HepG2 (cell line): ENCODE data around the gene ZFPM1. TPM values are rescaled to one million over a fixed set of nuclear protein-coding genes. Genes with fewer than 3 reads are reported as not detected.

ENCODE experiments used
- BCL6 ChIP-seq: IDR thresholded peaks from 2 replicates; pipeline ENCODE4 v1.6.1; 2016; ENCODE audit warnings: missing genetic modification reagents, missing compliant biosample characterization
- DBP ChIP-seq: sonication (generic); formaldehyde crosslinking; IDR thresholded peaks from 2 replicates; pipeline ENCODE4 v1.4.0; 2020; ENCODE audit warnings: missing genetic modification reagents; ENCODE audit errors: not compliant biosample characterization
- ESRRA ChIP-seq: sonication (generic); formaldehyde crosslinking; IDR thresholded peaks from 2 replicates; pipeline ENCODE4 v1.5.1; 2020; ENCODE audit warnings: mild to moderate bottlenecking, low read depth, missing genetic modification reagents
- GZF1 ChIP-seq: sonication (generic); formaldehyde crosslinking; IDR thresholded peaks from 2 replicates; pipeline ENCODE4 v1.5.1; 2020; ENCODE audit warnings: mild to moderate bottlenecking, missing genetic modification reagents
- MAFK ChIP-seq, 2 experiments: IDR thresholded peaks in 1 of 2; conservative IDR thresholded peaks in 1 of 2; 2 replicates each; pipeline ENCODE4 v1.6.1; 2011; ENCODE audit warnings: improper control_type of control experiment in 2 of 2, low read length in 2 of 2
- MBD4 ChIP-seq: IDR thresholded peaks from 2 replicates; pipeline ENCODE4 v1.6.1; 2012; ENCODE audit warnings: low read length, inconsistent platforms, borderline replicate concordance
- PRMT3 ChIP-seq: sonication (generic); formaldehyde crosslinking; IDR thresholded peaks from 2 replicates; pipeline ENCODE4 v1.8.1; 2022; ENCODE audit warnings: low read depth, mild to moderate bottlenecking, moderate library complexity, missing genetic modification reagents, borderline replicate concordance
- SNAPC4 ChIP-seq: sonication (generic); formaldehyde crosslinking; IDR thresholded peaks from 2 replicates; pipeline ENCODE4 v1.4.0; 2020; ENCODE audit warnings: mild to moderate bottlenecking, missing genetic modification reagents
- TAF15 ChIP-seq: fragments of 200-400 bp; formaldehyde crosslinking; IDR thresholded peaks from one replicate; pipeline ENCODE4 v1.6.1; 2018; ENCODE audit warnings: mild to moderate bottlenecking, low read depth, low read length; ENCODE audit not compliant: poor library complexity, severe bottlenecking
- U2AF2 ChIP-seq: fragments of 200-400 bp; formaldehyde crosslinking; IDR thresholded peaks from 2 replicates; pipeline ENCODE4 v1.6.1; 2017; ENCODE audit warnings: low read depth, mild to moderate bottlenecking, low read length
- ZBTB20 ChIP-seq: sonication (generic); formaldehyde crosslinking; IDR thresholded peaks from 2 replicates; pipeline ENCODE4 v1.8.1; 2023; ENCODE audit warnings: missing genetic modification reagents, low read depth, mild to moderate bottlenecking, borderline replicate concordance
- ZFP41 ChIP-seq: sonication (generic); formaldehyde crosslinking; IDR thresholded peaks from 2 replicates; pipeline ENCODE4 v1.4.0; 2020; ENCODE audit warnings: mild to moderate bottlenecking, missing genetic modification reagents, borderline replicate concordance
- ZZZ3 ChIP-seq: sonication (generic); formaldehyde crosslinking; IDR thresholded peaks from 2 replicates; pipeline ENCODE4 v1.4.0; 2020; ENCODE audit warnings: missing genetic modification reagents, mild to moderate bottlenecking, borderline replicate concordance
- polyA plus RNA-seq, 8 experiments: library from polyadenylated mRNA; depleted of rRNA in 3 of 8; stranded (reverse) in 7 of 8; unstranded in 1 of 8; fragments of >200 nt; fragmentation: Illumina TruSeq in 4 of 8; extraction: Trizol in 4 of 8; gene quantifications; 2 replicates each; pipeline versions ENCODE4 v1.2.1 to v1.2.3, GENCODE V29; 2011 to 2016; ENCODE audit warnings: low read depth in 4 of 8, missing spikeins in 1 of 8, mixed read lengths in 1 of 8; ENCODE audit not compliant: insufficient read depth in 1 of 8
- total RNA-seq, 5 experiments: library from RNA; depleted of rRNA; stranded (reverse); fragments of >200 nt; fragmentation: Illumina TruSeq; extraction: Trizol; gene quantifications; 2 replicates each; pipeline ENCODE4 v1.2.3, GENCODE V29; 2016; ENCODE audit warnings: low read depth in 1 of 5
- TF ChIP-seq, protein P1 (sequence below): sonication (generic); formaldehyde crosslinking; IDR thresholded peaks from 2 replicates; pipeline ENCODE4 v1.5.0; 2020; ENCODE audit warnings: mild to moderate bottlenecking, missing genetic modification reagents, borderline replicate concordance
- TF ChIP-seq, protein P2 (sequence below): sonication (generic); formaldehyde crosslinking; IDR thresholded peaks from 2 replicates; pipeline ENCODE4 v1.4.0; 2020; ENCODE audit warnings: mild to moderate bottlenecking, missing genetic modification reagents

The ZFPM1 gene
- total and polyA plus RNA-seq, 2 of the 13 experiments (the other 11 are each of a cell fraction or from before 2014, with no cell fraction given), result 1.3 to 3.8 TPM

- no peak for TF ChIP-seq SNAPC4 (CRISPR knock-in tag)
- no peak for TF ChIP-seq PRMT3 (CRISPR knock-in tag)
- no peak for TF ChIP-seq U2AF2
- no peak for TF ChIP-seq ZZZ3
- no peak for TF ChIP-seq ZFP41 (CRISPR knock-in tag)
- no peak for TF ChIP-seq MAFK (conservative IDR thresholded peaks at IDR 0.05 in 1 of 2, IDR thresholded peaks at IDR 0.05 in 1 of 2; ENCODE audit: low read length in 2 of 2)
- no peak for TF ChIP-seq ESRRA
- TF ChIP-seq BCL6 (CRISPR knock-in tag), result no peak
- TF ChIP-seq, protein P1, sequence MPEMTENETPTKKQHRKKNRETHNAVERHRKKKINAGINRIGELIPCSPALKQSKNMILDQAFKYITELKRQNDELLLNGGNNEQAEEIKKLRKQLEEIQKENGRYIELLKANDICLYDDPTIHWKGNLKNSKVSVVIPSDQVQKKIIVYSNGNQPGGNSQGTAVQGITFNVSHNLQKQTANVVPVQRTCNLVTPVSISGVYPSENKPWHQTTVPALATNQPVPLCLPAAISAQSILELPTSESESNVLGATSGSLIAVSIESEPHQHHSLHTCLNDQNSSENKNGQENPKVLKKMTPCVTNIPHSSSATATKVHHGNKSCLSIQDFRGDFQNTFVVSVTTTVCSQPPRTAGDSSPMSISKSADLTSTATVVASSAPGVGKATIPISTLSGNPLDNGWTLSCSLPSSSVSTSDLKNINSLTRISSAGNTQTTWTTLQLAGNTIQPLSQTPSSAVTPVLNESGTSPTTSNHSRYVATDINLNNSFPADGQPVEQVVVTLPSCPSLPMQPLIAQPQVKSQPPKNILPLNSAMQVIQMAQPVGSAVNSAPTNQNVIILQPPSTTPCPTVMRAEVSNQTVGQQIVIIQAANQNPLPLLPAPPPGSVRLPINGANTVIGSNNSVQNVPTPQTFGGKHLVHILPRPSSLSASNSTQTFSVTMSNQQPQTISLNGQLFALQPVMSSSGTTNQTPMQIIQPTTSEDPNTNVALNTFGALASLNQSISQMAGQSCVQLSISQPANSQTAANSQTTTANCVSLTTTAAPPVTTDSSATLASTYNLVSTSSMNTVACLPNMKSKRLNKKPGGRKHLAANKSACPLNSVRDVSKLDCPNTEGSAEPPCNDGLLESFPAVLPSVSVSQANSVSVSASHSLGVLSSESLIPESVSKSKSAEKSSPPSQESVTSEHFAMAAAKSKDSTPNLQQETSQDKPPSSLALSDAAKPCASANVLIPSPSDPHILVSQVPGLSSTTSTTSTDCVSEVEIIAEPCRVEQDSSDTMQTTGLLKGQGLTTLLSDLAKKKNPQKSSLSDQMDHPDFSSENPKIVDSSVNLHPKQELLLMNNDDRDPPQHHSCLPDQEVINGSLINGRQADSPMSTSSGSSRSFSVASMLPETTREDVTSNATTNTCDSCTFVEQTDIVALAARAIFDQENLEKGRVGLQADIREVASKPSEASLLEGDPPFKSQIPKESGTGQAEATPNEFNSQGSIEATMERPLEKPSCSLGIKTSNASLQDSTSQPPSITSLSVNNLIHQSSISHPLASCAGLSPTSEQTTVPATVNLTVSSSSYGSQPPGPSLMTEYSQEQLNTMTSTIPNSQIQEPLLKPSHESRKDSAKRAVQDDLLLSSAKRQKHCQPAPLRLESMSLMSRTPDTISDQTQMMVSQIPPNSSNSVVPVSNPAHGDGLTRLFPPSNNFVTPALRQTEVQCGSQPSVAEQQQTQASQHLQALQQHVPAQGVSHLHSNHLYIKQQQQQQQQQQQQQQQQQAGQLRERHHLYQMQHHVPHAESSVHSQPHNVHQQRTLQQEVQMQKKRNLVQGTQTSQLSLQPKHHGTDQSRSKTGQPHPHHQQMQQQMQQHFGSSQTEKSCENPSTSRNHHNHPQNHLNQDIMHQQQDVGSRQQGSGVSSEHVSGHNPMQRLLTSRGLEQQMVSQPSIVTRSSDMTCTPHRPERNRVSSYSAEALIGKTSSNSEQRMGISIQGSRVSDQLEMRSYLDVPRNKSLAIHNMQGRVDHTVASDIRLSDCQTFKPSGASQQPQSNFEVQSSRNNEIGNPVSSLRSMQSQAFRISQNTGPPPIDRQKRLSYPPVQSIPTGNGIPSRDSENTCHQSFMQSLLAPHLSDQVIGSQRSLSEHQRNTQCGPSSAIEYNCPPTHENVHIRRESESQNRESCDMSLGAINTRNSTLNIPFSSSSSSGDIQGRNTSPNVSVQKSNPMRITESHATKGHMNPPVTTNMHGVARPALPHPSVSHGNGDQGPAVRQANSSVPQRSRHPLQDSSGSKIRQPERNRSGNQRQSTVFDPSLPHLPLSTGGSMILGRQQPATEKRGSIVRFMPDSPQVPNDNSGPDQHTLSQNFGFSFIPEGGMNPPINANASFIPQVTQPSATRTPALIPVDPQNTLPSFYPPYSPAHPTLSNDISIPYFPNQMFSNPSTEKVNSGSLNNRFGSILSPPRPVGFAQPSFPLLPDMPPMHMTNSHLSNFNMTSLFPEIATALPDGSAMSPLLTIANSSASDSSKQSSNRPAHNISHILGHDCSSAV, result no peak
- no peak for TF ChIP-seq ZBTB20 (CRISPR knock-in tag)
- TF ChIP-seq, protein P2, sequence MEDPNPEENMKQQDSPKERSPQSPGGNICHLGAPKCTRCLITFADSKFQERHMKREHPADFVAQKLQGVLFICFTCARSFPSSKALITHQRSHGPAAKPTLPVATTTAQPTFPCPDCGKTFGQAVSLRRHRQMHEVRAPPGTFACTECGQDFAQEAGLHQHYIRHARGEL (CRISPR knock-in tag), result no peak
- no peak for TF ChIP-seq DBP
- TF ChIP-seq MBD4, result no peak
- TF ChIP-seq GZF1 (CRISPR knock-in tag), result no peak
- TF ChIP-seq TAF15, result no peak
Measured at GRCh38 chr16:88550246-88550661, 97.2 kb downstream of the ZFPM1 start (continued).
